ENCODE results near the gene SERINC3. TPM values are rescaled to one million over a fixed set of nuclear protein-coding genes. Genes with fewer than 3 reads are reported as not detected.

SERINC3 gene
- total and polyA plus RNA-seq, 12 donors, result 38.9 to 116 (median 97.4) TPM

- H3K9me3 ChIP-seq, result no peaks in the 10 kb centered on the region
- H3K27ac ChIP-seq, result peak overlapping the region in 6 of 10 donors; percentile 96 to 100 (median 98)
- intact Hi-C loops (cut with DNase I), result no loop called here
- ATAC-seq (no peak), DNase-seq (no peak)
- H3K4me3 ChIP-seq, result no peak overlapping the region
- 63 to 67% methylated on average over 1 of the region's 1 CpG for WGBS, 2 donors
- H3K4me1 ChIP-seq, result peaks cover 12 to 42% (median 38%) of the 10 kb centered on the region in 9 donors
- H3K27me3 ChIP-seq, result no peaks in the 10 kb centered on the region
- peaks cover 0 to 12% (median 0%) of the 10 kb centered on the region in 9 donors for H3K36me3 ChIP-seq
- no peak for TF ChIP-seq CTCF (IDR thresholded peaks at IDR 0.05)
These were observed 971 bp upstream of the SERINC3 start for GRCh38 chr20:44522841-44523240.

DNA sequence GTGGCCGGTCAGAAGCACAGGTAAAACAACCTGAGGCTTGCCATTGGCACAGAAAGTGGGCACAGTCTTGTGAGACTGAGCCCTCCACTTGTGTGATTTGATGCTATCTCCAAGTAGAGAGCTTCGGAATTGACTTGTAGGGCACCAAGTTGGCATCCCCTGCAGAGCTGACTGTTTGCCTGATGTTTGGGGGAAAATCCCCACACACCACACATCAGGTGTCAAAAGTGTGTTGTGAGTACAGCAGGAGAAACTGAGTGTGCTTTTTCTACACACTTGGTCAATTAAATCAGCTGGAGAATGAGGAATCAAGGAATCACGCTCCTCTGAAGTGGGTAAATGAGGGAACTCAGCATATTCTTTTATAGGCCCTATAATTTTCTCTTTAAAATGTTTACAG lies 989 bp downstream of the SERINC3 start:
- DNase-seq (no peak), ATAC-seq (no peak)
- intact Hi-C loops (cut with DNase I), result no loop called here
- H3K36me3 ChIP-seq, result peaks cover 0 to 20% (median 0%) of the 10 kb centered on the region in 9 donors
- peak overlapping the region; percentile 95 to 100 (median 98) for H3K27ac ChIP-seq
- TF ChIP-seq CTCF (IDR thresholded peaks at IDR 0.05), result no peak
- 53 to 63% methylated on average over 3 of the region's 3 CpGs for WGBS, 2 donors
- peaks cover 12 to 61% (median 57%) of the 10 kb centered on the region in 9 donors for H3K4me1 ChIP-seq
- peak overlapping the region; percentile 67 to 99 (median 90) for H3K4me3 ChIP-seq
- H3K27me3 ChIP-seq, result no peaks in the 10 kb centered on the region
- no peaks in the 10 kb centered on the region for H3K9me3 ChIP-seq

DNA sequence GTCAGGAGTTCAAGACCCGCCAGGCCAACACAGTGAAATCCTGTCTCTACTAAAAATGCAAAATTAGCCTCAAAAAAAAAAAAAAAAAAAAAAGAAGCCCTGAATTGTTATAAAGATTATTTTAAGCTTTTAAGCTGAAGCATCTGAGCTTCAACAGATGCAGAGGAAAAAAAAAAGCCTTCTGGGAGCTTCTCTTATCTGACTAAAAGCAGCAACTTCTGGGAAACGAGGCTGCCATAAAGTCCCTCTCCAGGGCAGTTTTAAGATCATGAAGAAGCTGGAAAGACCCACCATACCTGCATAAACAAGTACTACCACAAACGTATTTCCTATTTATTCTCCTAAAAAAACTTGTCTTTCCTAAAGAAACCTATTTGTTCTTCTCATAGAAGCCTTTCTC lies 3.6 kb downstream of the SERINC3 start:
- 47 to 51% methylated on average over 3 of the region's 3 CpGs for WGBS, 2 donors
- no peak overlapping the region for H3K4me3 ChIP-seq
- H3K9me3 ChIP-seq, result no peaks in the 10 kb centered on the region
- peaks cover 0 to 28% (median 0%) of the 10 kb centered on the region in 9 donors for H3K36me3 ChIP-seq
- peaks cover 17 to 84% (median 71%) of the 10 kb centered on the region in 9 donors for H3K4me1 ChIP-seq
- intact Hi-C loops (cut with DNase I), result no loop called here
- H3K27ac ChIP-seq, result peak overlapping the region in 6 of 10 donors; percentile 7 to 59 (median 36)
- no peak for TF ChIP-seq CTCF (IDR thresholded peaks at IDR 0.05)
- DNase-seq, result no peak
- no peaks in the 10 kb centered on the region for H3K27me3 ChIP-seq
- no peak for ATAC-seq

- Histone ChIP-seq H3K27ac (peak overlapping the region in 3 of 10 donors; percentile 33 to 59 (median 49)), H3K4me1 (peaks cover 17 to 87% (median 70%) of the 10 kb centered on the region in 9 donors), H3K36me3 (peaks cover 0 to 36% (median 0%) of the 10 kb centered on the region in 9 donors), H3K9me3 (no peaks in the 10 kb centered on the region), H3K27me3 (no peaks in the 10 kb centered on the region), H3K4me3 (no peak overlapping the region)
- TF ChIP-seq CTCF (IDR thresholded peaks at IDR 0.05), result no peak
- ATAC-seq (no peak), DNase-seq (no peak)
- intact Hi-C loops (cut with DNase I), result no loop called here
- 70 to 75% methylated on average over 3 of the region's 3 CpGs for WGBS, 2 donors
These were observed 4.4 kb downstream of the SERINC3 start for GRCh38 chr20:44517454-44517853.

Measured in heart right ventricle (tissue), 16 donors.